ENCODE results near the gene MAGEA11.

DNA sequence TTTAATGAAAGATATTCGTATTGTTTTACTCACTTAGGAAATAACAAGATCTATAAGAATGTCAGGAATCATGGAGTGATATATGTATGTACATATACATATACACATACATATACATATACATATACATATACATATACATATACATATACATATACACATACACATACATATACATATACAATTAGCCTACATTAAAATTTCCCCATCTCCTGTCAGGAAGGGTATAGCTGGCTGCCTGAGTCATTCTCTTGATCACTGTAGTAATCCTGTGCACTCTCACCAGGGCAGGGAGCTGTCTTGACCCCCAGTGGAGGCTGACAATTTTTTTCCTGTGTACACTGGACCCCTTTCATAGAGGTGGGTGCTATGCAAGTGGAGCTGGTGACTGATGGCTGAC lies 23.3 kb upstream of the MAGEA11 start:
- TF ChIP-seq, protein P1, sequence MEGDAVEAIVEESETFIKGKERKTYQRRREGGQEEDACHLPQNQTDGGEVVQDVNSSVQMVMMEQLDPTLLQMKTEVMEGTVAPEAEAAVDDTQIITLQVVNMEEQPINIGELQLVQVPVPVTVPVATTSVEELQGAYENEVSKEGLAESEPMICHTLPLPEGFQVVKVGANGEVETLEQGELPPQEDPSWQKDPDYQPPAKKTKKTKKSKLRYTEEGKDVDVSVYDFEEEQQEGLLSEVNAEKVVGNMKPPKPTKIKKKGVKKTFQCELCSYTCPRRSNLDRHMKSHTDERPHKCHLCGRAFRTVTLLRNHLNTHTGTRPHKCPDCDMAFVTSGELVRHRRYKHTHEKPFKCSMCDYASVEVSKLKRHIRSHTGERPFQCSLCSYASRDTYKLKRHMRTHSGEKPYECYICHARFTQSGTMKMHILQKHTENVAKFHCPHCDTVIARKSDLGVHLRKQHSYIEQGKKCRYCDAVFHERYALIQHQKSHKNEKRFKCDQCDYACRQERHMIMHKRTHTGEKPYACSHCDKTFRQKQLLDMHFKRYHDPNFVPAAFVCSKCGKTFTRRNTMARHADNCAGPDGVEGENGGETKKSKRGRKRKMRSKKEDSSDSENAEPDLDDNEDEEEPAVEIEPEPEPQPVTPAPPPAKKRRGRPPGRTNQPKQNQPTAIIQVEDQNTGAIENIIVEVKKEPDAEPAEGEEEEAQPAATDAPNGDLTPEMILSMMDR (IDR thresholded peaks at IDR 0.05): no peak
- TF ChIP-seq POLR2A (IDR thresholded peaks at IDR 0.05): no peak

All from testis (tissue), 2 donors.